H1 (cell line): ENCODE measurements around the gene RNF187. TPM values are rescaled to one million over a fixed set of nuclear protein-coding genes. Genes with fewer than 3 reads are reported as not detected.

Experiments used
- CTCF ChIA-PET: fragments of 300-600 bp; sonication (Branson Sonifier 250); formaldehyde crosslinking; loops from one replicate; lab custom pipeline; 2021; ENCODE audit not compliant: partially characterized antibody; lab: Charles Lee
- POLR2A ChIA-PET: fragments of 300-600 bp; sonication (Branson Sonifier 250); formaldehyde crosslinking; loops from one replicate; lab custom pipeline; 2021; ENCODE audit warnings: inconsistent platforms; ENCODE audit not compliant: partially characterized antibody; lab: Charles Lee
- DNase-seq, 2 experiments: peaks; one replicate each; pipeline versions ENCODE4 v3.0.0 to v3.0.0-alpha.2; 2010 to 2022; ENCODE audit warnings: low spot score in 2 of 2, low read depth in 1 of 2, mixed read lengths in 1 of 2
- FAIRE-seq: peaks from 2 replicates; lab custom pipeline; 2011; peaks lifted over from hg19 to GRCh38; lab: Jason Lieb, UNC
- H2AFZ ChIP-seq: 2 replicates; pipeline ENCODE4 v1.8.1; 2012; ENCODE audit warnings: low read length, inconsistent platforms
- H2AK5ac ChIP-seq: 2 replicates; pipeline ENCODE4 v1.6.1; 2013; ENCODE audit warnings: low read depth, low read length
- H2BK120ac ChIP-seq: replicated peaks from 2 replicates; pipeline ENCODE3; 2013; ENCODE audit warnings: low read depth, low read length, inconsistent platforms
- H2BK12ac ChIP-seq: 2 replicates; pipeline ENCODE4 v1.6.1; 2013; ENCODE audit warnings: low read depth, low read length
- H2BK15ac ChIP-seq: 2 replicates; pipeline ENCODE4 v1.6.1; 2013; ENCODE audit warnings: low read length
- H2BK20ac ChIP-seq: 2 replicates; pipeline ENCODE4 v1.6.1; 2013; ENCODE audit warnings: low read length
- H2BK5ac ChIP-seq: 2 replicates; pipeline ENCODE4 v1.6.1; 2013; ENCODE audit warnings: low read depth, low read length
- H3K14ac ChIP-seq: 2 replicates; pipeline ENCODE4 v1.6.1; 2013; ENCODE audit warnings: inconsistent platforms; ENCODE audit not compliant: insufficient read length
- H3K18ac ChIP-seq: 2 replicates; pipeline ENCODE4 v1.6.1; 2013; ENCODE audit warnings: low read length; ENCODE audit errors: extremely low read depth
- H3K23ac ChIP-seq: 2 replicates; pipeline ENCODE4 v1.6.1; 2013; ENCODE audit warnings: inconsistent platforms; ENCODE audit not compliant: insufficient read length
- H3K23me2 ChIP-seq: 2 replicates; pipeline ENCODE4 v1.6.1; 2013; ENCODE audit warnings: low read depth, low read length
- H3K27ac ChIP-seq: 2 replicates; pipeline ENCODE4 v1.6.1; 2011; ENCODE audit warnings: low read depth, low read length, inconsistent platforms
- H3K27me3 ChIP-seq, 4 experiments: replicated peaks in 1 of 4; 1 replicate in 1 of 4; 2 replicates in 3 of 4; pipeline versions ENCODE4 v1.6.1 to v1.8.1; 2011 to 2013; ENCODE audit warnings: low read length in 3 of 4, mild to moderate bottlenecking in 3 of 4, inconsistent platforms in 2 of 4, mixed read lengths in 2 of 4, moderate library complexity in 1 of 4; ENCODE audit not compliant: control insufficient read depth in 3 of 4, insufficient read depth in 3 of 4; ENCODE audit errors: extremely low read depth in 1 of 4
- H3K36me3 ChIP-seq, 4 experiments: 2 replicates each; pipeline versions ENCODE4 v1.6.1 to v1.8.1; 2011 to 2013; ENCODE audit warnings: mild to moderate bottlenecking in 4 of 4, low read length in 3 of 4, moderate library complexity in 2 of 4, control low read depth in 1 of 4, inconsistent platforms in 1 of 4; ENCODE audit not compliant: insufficient read depth in 4 of 4, control insufficient read depth in 2 of 4
- H3K4ac ChIP-seq: replicated peaks from 2 replicates; pipeline ENCODE3; 2013; ENCODE audit warnings: low read length, low read depth, mixed read lengths, inconsistent platforms; ENCODE audit not compliant: insufficient read length
- H3K4me1 ChIP-seq, 4 experiments: replicated peaks in 1 of 4; 1 replicate in 1 of 4; 2 replicates in 3 of 4; pipeline versions ENCODE4 v1.6.1 to v1.8.1; 2011 to 2013; ENCODE audit warnings: low read length in 3 of 4, inconsistent platforms in 2 of 4, mixed read lengths in 1 of 4; ENCODE audit not compliant: insufficient read depth in 4 of 4, control insufficient read depth in 3 of 4
- H3K4me2 ChIP-seq, 2 experiments: 2 replicates each; pipeline versions ENCODE4 v1.6.1 to v1.8.1; 2011 to 2013; ENCODE audit warnings: low read depth in 2 of 2, low read length in 2 of 2, control low read depth in 1 of 2, inconsistent platforms in 1 of 2, mild to moderate bottlenecking in 1 of 2; ENCODE audit not compliant: insufficient read depth in 1 of 2
- H3K4me3 ChIP-seq, 4 experiments: fragments of 200-600, 300-600 bp in 1 of 4; sonication (generic), shearing (Covaris generic), sonication (Bioruptor Twin) in 1 of 4; 2 replicates each; pipeline versions ENCODE4 v1.5.1 to v1.8.1; 2011 to 2016; ENCODE audit warnings: low read length in 4 of 4, low read depth in 3 of 4, control low read depth in 2 of 4, inconsistent platforms in 2 of 4, mild to moderate bottlenecking in 2 of 4, mixed read lengths in 1 of 4, moderate library complexity in 1 of 4; ENCODE audit not compliant: insufficient read depth in 2 of 4; ENCODE audit errors: extremely low read depth in 1 of 4
- H3K56ac ChIP-seq: replicated peaks from 2 replicates; pipeline ENCODE3; 2013; ENCODE audit warnings: low read depth, mild to moderate bottlenecking, mixed read lengths, low read length, inconsistent platforms; ENCODE audit not compliant: insufficient read length
- H3K79me1 ChIP-seq: 2 replicates; pipeline ENCODE4 v1.6.1; 2013; ENCODE audit warnings: low read depth, low read length, control low read depth
- H3K79me2 ChIP-seq, 2 experiments: 2 replicates each; pipeline versions ENCODE4 v1.6.1 to v1.8.1; 2012 to 2013; ENCODE audit warnings: low read length in 2 of 2, mild to moderate bottlenecking in 2 of 2, inconsistent platforms in 1 of 2; ENCODE audit not compliant: insufficient read depth in 2 of 2, control insufficient read depth in 1 of 2
- H3K9ac ChIP-seq, 4 experiments: replicated peaks in 1 of 4; 1 replicate in 1 of 4; 2 replicates in 3 of 4; pipeline versions ENCODE4 v1.6.1 to v1.8.1; 2011 to 2013; ENCODE audit warnings: low read depth in 3 of 4, low read length in 3 of 4, control low read depth in 2 of 4, mild to moderate bottlenecking in 2 of 4, moderate library complexity in 2 of 4, inconsistent platforms in 1 of 4; ENCODE audit errors: extremely low read depth in 1 of 4
- H3K9me3 ChIP-seq, 2 experiments: 2 replicates each; pipeline versions ENCODE4 v1.6.1 to v1.8.1; 2012 to 2013; ENCODE audit warnings: mild to moderate bottlenecking in 2 of 2, moderate library complexity in 2 of 2, control low read depth in 1 of 2, inconsistent platforms in 1 of 2, low read depth in 1 of 2, low read length in 1 of 2, mixed read lengths in 1 of 2; ENCODE audit not compliant: insufficient read depth in 2 of 2
- H4K20me1 ChIP-seq, 2 experiments: replicated peaks in 1 of 2; 2 replicates each; pipeline versions ENCODE3 to v1.8.1; 2011 to 2013; ENCODE audit warnings: inconsistent platforms in 2 of 2, low read length in 2 of 2, mild to moderate bottlenecking in 1 of 2; ENCODE audit not compliant: insufficient read depth in 2 of 2, control insufficient read depth in 1 of 2
- H4K5ac ChIP-seq: 2 replicates; pipeline ENCODE4 v1.6.1; 2013; ENCODE audit warnings: low read length, low read depth, mixed read lengths, inconsistent platforms; ENCODE audit not compliant: insufficient read length
- H4K8ac ChIP-seq: 2 replicates; pipeline ENCODE4 v1.8.0; 2013; ENCODE audit warnings: mild to moderate bottlenecking, moderate library complexity, low read length, inconsistent platforms; ENCODE audit not compliant: insufficient read depth; ENCODE audit errors: extremely low read depth
- H4K91ac ChIP-seq: replicated peaks from 2 replicates; pipeline ENCODE3; 2013; ENCODE audit warnings: low read length, mixed read lengths, inconsistent platforms; ENCODE audit not compliant: insufficient read length
- BRCA1 ChIP-seq: IDR thresholded peaks from 2 replicates; pipeline ENCODE4 v1.6.1; 2012; ENCODE audit warnings: low read depth, low read length, improper control_type of control experiment
- CBX8 ChIP-seq: fragments of 300-800, 300-1000 bp; sonication (generic); IDR thresholded peaks from 2 replicates; pipeline ENCODE4 v1.7.1; 2016; ENCODE audit warnings: low read depth, low read length, borderline replicate concordance
- E2F6 ChIP-seq: IDR thresholded peaks from 2 replicates; pipeline ENCODE4 v1.6.1; 2012; ENCODE audit warnings: inconsistent platforms
- GABPA ChIP-seq: IDR thresholded peaks from 2 replicates; pipeline ENCODE4 v1.6.1; 2011; ENCODE audit warnings: mild to moderate bottlenecking, low read length, moderate library complexity, borderline replicate concordance; ENCODE audit not compliant: insufficient read depth
- GTF2F1 ChIP-seq: IDR thresholded peaks from 2 replicates; pipeline ENCODE4 v1.6.1; 2012; ENCODE audit warnings: low read depth, low read length, improper control_type of control experiment, borderline replicate concordance
- KDM5A ChIP-seq: fragments of 200-600 bp; IDR thresholded peaks from 2 replicates; pipeline ENCODE4 v1.7.1; 2012; ENCODE audit warnings: mild to moderate bottlenecking, low read length, inconsistent platforms, mixed read lengths
- MAFK ChIP-seq: IDR thresholded peaks from 2 replicates; pipeline ENCODE4 v1.6.1; 2012; ENCODE audit warnings: low read depth, mild to moderate bottlenecking, improper control_type of control experiment, low read length
- POLR2AphosphoS5 ChIP-seq: IDR thresholded peaks from 2 replicates; pipeline ENCODE4 v1.6.1; 2011; ENCODE audit warnings: low read depth, low read length
- SP4 ChIP-seq: IDR thresholded peaks from 2 replicates; pipeline ENCODE4 v1.6.1; 2012; ENCODE audit warnings: low read length, inconsistent platforms
- SUZ12 ChIP-seq: fragments of 200-600 bp; sonication (generic); IDR thresholded peaks from 2 replicates; pipeline ENCODE4 v1.6.1; 2012; ENCODE audit warnings: mild to moderate bottlenecking, inconsistent platforms, low read length, moderate library complexity, mixed read lengths
- TEAD4 ChIP-seq: IDR thresholded peaks from 2 replicates; pipeline ENCODE4 v1.6.1; 2012; ENCODE audit warnings: low read depth, low read length, inconsistent platforms, mixed read lengths
- USF2 ChIP-seq: IDR thresholded peaks from 2 replicates; pipeline ENCODE4 v1.6.1; 2011; ENCODE audit warnings: low read length, improper control_type of control experiment
- WGBS, 2 experiments: shearing (Covaris generic) in 1 of 2; methylation state at CpG; one replicate each; pipeline versions ENCODE4 v1.1.6 to v1.1.7; 2013 to 2015; ENCODE audit warnings: low lambda C conversion rate in 2 of 2, mixed read lengths in 2 of 2, inconsistent platforms in 1 of 2, low coverage in 1 of 2, missing lambda C conversion rate in 1 of 2; ENCODE audit not compliant: insufficient replicate concordance in 2 of 2, insufficient coverage in 1 of 2, insufficient read length in 1 of 2; ENCODE audit errors: extremely low coverage in 1 of 2, missing lambda C conversion rate in 1 of 2; 5-methylcytosine and 5-hydroxymethylcytosine counted together
- polyA plus RNA-seq, 7 experiments: library from polyadenylated mRNA; depleted of rRNA in 3 of 7; stranded (reverse) in 5 of 7; unstranded in 2 of 7; fragments of >200 nt in 5 of 7; fragments of 200-250 nt in 2 of 7; gene quantifications; 1 replicate in 5 of 7; 2 replicates in 1 of 7; 4 replicates in 1 of 7; pipeline versions ENCODE4 v1.2.1 to v1.2.3, GENCODE V29; 2011 to 2013; ENCODE audit warnings: missing spikeins in 2 of 7, mixed read lengths in 2 of 7
- total RNA-seq: library from RNA; stranded (reverse); fragmentation: NEBNext Ultra II Directional; extraction: Animal tissue kit (Norgen Biotek cat#: 25700); gene quantifications from 2 replicates; pipeline ENCODE4 v1.2.1, GENCODE V29; 2021

The RNF187 gene
- total and polyA plus RNA-seq, 2 of the 8 experiments (the other 6 are each of a cell fraction or from before 2014, with no cell fraction given) = 47.0 to 113 TPM

GRCh38 chr1:228478326-228478725 lies 8.9 kb upstream of the RNF187 start:
- Histone ChIP-seq H3K79me2 (no peaks in the 10 kb centered on the region), H3K23me2 (no peaks in the 10 kb centered on the region; the same call in 1 of the 2 replicates), H3K4me3 (peak overlapping the region in 1 of 4 experiments; percentile 44; a peak in 1 of 8 replicates), H3K4ac (no peak overlapping the region), H2BK5ac (peak overlapping the region; percentile 81; the same call in 1 of the 2 replicates), H2AFZ (no peak overlapping the region), H4K8ac (no peak overlapping the region), H3K23ac (no peak overlapping the region), H3K9ac (no peak overlapping the region), H4K91ac (no peak overlapping the region), H3K27me3 (no peaks in the 10 kb centered on the region), H3K14ac (no peak overlapping the region), H3K56ac (no peak overlapping the region), H2BK15ac (no peak overlapping the region), H2BK120ac (no peak overlapping the region), H3K4me2 (peak overlapping the region; percentile 47 to 76; a peak in 3 of 4 replicates), H4K5ac (no peak overlapping the region), H2AK5ac (no peak overlapping the region), H3K4me1 (peaks cover 3 to 26% (median 19%) of the 10 kb centered on the region in 4 experiments), H3K18ac (no peak overlapping the region), H4K20me1 (no peaks in the 10 kb centered on the region), H3K27ac (no peak overlapping the region), H2BK12ac (no peak overlapping the region), H3K36me3 (no peaks in the 10 kb centered on the region), H3K9me3 (no peaks in the 10 kb centered on the region), H3K79me1 (no peaks in the 10 kb centered on the region), H2BK20ac (no peak overlapping the region)
- 19% methylated on average over 4 of the region's 4 CpGs; no CpG with 5 or more reads in 1 of the 2 experiments for WGBS, 2 experiments
- CTCF ChIA-PET = interaction anchor here (1.4 to 12.4 kb wide), 3 partner anchors 20 to 137 kb away, joined by 5 to 117 read pairs (median 7); a partner anchor contains a TSS
- DNase-seq (peak in 1 of 2 experiments; percentile 43), FAIRE-seq (peak; percentile 48)
- POLR2A ChIA-PET = interaction anchor here (1.1 to 13.1 kb wide), 4 partner anchors 8 to 264 kb away, joined by 3 to 232 read pairs (median 7); partner anchors contain the start of gene RNF187
- TF ChIP-seq KDM5A (no peak), USF2 (no peak), POLR2AphosphoS5 (no peak), GABPA (no peak), TEAD4 (no peak), SUZ12 (no peak), BRCA1 (no peak), E2F6 (no peak), SP4 (no peak), GTF2F1 (no peak), CBX8 (no peak), MAFK (no peak)
